ENCODE data around the gene CD209.
A peak's percentile ranks its signal among the peaks of the same experiment; 100 is the strongest.
"Not testable (repeated sequence)": the region's sequence is repeated elsewhere in the genome, so short reads cannot be mapped to it uniquely, and the experiment has no call there.

The CD209 gene

GRCh38 chr19:7746903-7747884 lies at the start of gene CD209:
Gene CD209, minus strand, starts transcription at chr19:7747534. Its CDS starts 23 bp downstream, at chr19:7747511.
- peaks cover 27% of the 10 kb centered on the region for H3K4me1 Mint-ChIP-seq (ENCODE audit: low read depth)
- H3K27me3 Mint-ChIP-seq = no peaks in the 10 kb centered on the region
- peaks cover 3% of the 10 kb centered on the region for H3K9me3 Mint-ChIP-seq (ENCODE audit: low read depth)
- peak within 1 kb of the TSS; percentile 34 for H3K27ac Mint-ChIP-seq
- H3K36me3 Mint-ChIP-seq = peaks cover 3% of the 10 kb centered on the region
- H3K4me3 Mint-ChIP-seq = no peak within 1 kb of the TSS

- H3K9me3 Mint-ChIP-seq (ENCODE audit: low read depth) = no peaks in the 10 kb centered on the region
- no peak overlapping the region for H3K4me3 Mint-ChIP-seq
- no peaks in the 10 kb centered on the region for H3K36me3 Mint-ChIP-seq
- H3K27me3 Mint-ChIP-seq = peaks cover 3% of the 10 kb centered on the region
- no peak overlapping the region for H3K27ac Mint-ChIP-seq
- H3K4me1 Mint-ChIP-seq (ENCODE audit: low read depth) = peaks cover 8% of the 10 kb centered on the region
Measured at GRCh38 chr19:7795555-7796161, 48.3 kb upstream of the CD209 start.

- Mint-ChIP-seq H3K27ac (no peak overlapping the region), H3K4me3 (no peak overlapping the region), H3K4me1 (ENCODE audit: low read depth) (peaks cover 2% of the 10 kb centered on the region), H3K36me3 (no peaks in the 10 kb centered on the region), H3K27me3 (peaks cover 3% of the 10 kb centered on the region), H3K9me3 (ENCODE audit: low read depth) (no peaks in the 10 kb centered on the region)
Measured at GRCh38 chr19:7793493-7793892, 46.2 kb upstream of the CD209 start.

GRCh38 chr19:7792701-7793100 lies 45.4 kb upstream of the CD209 start:
- H3K4me1 Mint-ChIP-seq (ENCODE audit: low read depth); H3K4me3 Mint-ChIP-seq; H3K9me3 Mint-ChIP-seq (ENCODE audit: low read depth); H3K36me3 Mint-ChIP-seq; H3K27me3 Mint-ChIP-seq; H3K27ac Mint-ChIP-seq: not testable (repeated sequence)

- Mint-ChIP-seq H3K9me3 (ENCODE audit: low read depth) (no peaks in the 10 kb centered on the region), H3K4me1 (ENCODE audit: low read depth) (peaks cover 4% of the 10 kb centered on the region), H3K4me3 (no peak overlapping the region), H3K27me3 (peaks cover 6% of the 10 kb centered on the region), H3K36me3 (no peaks in the 10 kb centered on the region), H3K27ac (no peak overlapping the region)
Measured at GRCh38 chr19:7792281-7792680, 44.9 kb upstream of the CD209 start.

- Mint-ChIP-seq H3K27me3 (peaks cover 8% of the 10 kb centered on the region), H3K36me3 (no peaks in the 10 kb centered on the region), H3K4me1 (ENCODE audit: low read depth) (peaks cover 6% of the 10 kb centered on the region), H3K27ac (no peak overlapping the region), H3K9me3 (ENCODE audit: low read depth) (no peaks in the 10 kb centered on the region), H3K4me3 (no peak overlapping the region)
Measured at GRCh38 chr19:7790416-7790815, 43.1 kb upstream of the CD209 start.

GRCh38 chr19:7789447-7789846 lies 42.1 kb upstream of the CD209 start:
- Mint-ChIP-seq H3K4me3 (peak overlapping the region; percentile 78), H3K9me3 (ENCODE audit: low read depth) (no peaks in the 10 kb centered on the region), H3K27ac (no peak overlapping the region), H3K4me1 (ENCODE audit: low read depth) (peaks cover 6% of the 10 kb centered on the region), H3K27me3 (peaks cover 8% of the 10 kb centered on the region), H3K36me3 (no peaks in the 10 kb centered on the region)

GRCh38 chr19:7788933-7789323 lies 41.6 kb upstream of the CD209 start:
- H3K4me1 Mint-ChIP-seq (ENCODE audit: low read depth) = peaks cover 6% of the 10 kb centered on the region
- no peaks in the 10 kb centered on the region for H3K36me3 Mint-ChIP-seq
- H3K27ac Mint-ChIP-seq = no peak overlapping the region
- no peaks in the 10 kb centered on the region for H3K9me3 Mint-ChIP-seq (ENCODE audit: low read depth)
- peaks cover 10% of the 10 kb centered on the region for H3K27me3 Mint-ChIP-seq
- peak overlapping the region; percentile 78 for H3K4me3 Mint-ChIP-seq

- H3K9me3 Mint-ChIP-seq (ENCODE audit: low read depth) = no peaks in the 10 kb centered on the region
- peaks cover 16% of the 10 kb centered on the region for H3K27me3 Mint-ChIP-seq
- H3K36me3 Mint-ChIP-seq = no peaks in the 10 kb centered on the region
- no peak overlapping the region for H3K4me3 Mint-ChIP-seq
- no peak overlapping the region for H3K27ac Mint-ChIP-seq
- H3K4me1 Mint-ChIP-seq (ENCODE audit: low read depth) = peaks cover 6% of the 10 kb centered on the region
Measured at GRCh38 chr19:7788178-7788932, 41.0 kb upstream of the CD209 start.

GRCh38 chr19:7787602-7788177 lies 40.4 kb upstream of the CD209 start:
- no peak overlapping the region for H3K27ac Mint-ChIP-seq
- no peaks in the 10 kb centered on the region for H3K9me3 Mint-ChIP-seq (ENCODE audit: low read depth)
- H3K36me3 Mint-ChIP-seq = no peaks in the 10 kb centered on the region
- H3K4me3 Mint-ChIP-seq = peak overlapping the region; percentile 27
- peaks cover 16% of the 10 kb centered on the region for H3K27me3 Mint-ChIP-seq
- peaks cover 6% of the 10 kb centered on the region for H3K4me1 Mint-ChIP-seq (ENCODE audit: low read depth)

GRCh38 chr19:7787141-7787540 lies 39.8 kb upstream of the CD209 start:
- Mint-ChIP-seq H3K9me3 (ENCODE audit: low read depth) (no peaks in the 10 kb centered on the region), H3K27me3 (peaks cover 16% of the 10 kb centered on the region), H3K4me3 (peak overlapping the region; percentile 27), H3K36me3 (no peaks in the 10 kb centered on the region), H3K4me1 (ENCODE audit: low read depth) (peaks cover 6% of the 10 kb centered on the region), H3K27ac (no peak overlapping the region)

- Mint-ChIP-seq H3K9me3 (ENCODE audit: low read depth) (no peaks in the 10 kb centered on the region), H3K4me3 (no peak overlapping the region), H3K36me3 (no peaks in the 10 kb centered on the region), H3K27me3 (peaks cover 14% of the 10 kb centered on the region), H3K4me1 (ENCODE audit: low read depth) (peaks cover 6% of the 10 kb centered on the region), H3K27ac (no peak overlapping the region)
Measured at GRCh38 chr19:7784856-7785255, 37.5 kb upstream of the CD209 start.

- H3K27me3 Mint-ChIP-seq = peaks cover 13% of the 10 kb centered on the region
- H3K9me3 Mint-ChIP-seq (ENCODE audit: low read depth) = no peaks in the 10 kb centered on the region
- H3K4me3 Mint-ChIP-seq = no peak overlapping the region
- H3K27ac Mint-ChIP-seq = no peak overlapping the region
- no peaks in the 10 kb centered on the region for H3K36me3 Mint-ChIP-seq
- H3K4me1 Mint-ChIP-seq (ENCODE audit: low read depth) = peaks cover 4% of the 10 kb centered on the region
Measured at GRCh38 chr19:7783991-7784423, 36.7 kb upstream of the CD209 start.

- no peaks in the 10 kb centered on the region for H3K9me3 Mint-ChIP-seq (ENCODE audit: low read depth)
- no peaks in the 10 kb centered on the region for H3K4me1 Mint-ChIP-seq (ENCODE audit: low read depth)
- no peak overlapping the region for H3K4me3 Mint-ChIP-seq
- H3K27ac Mint-ChIP-seq = no peak overlapping the region
- peaks cover 8% of the 10 kb centered on the region for H3K27me3 Mint-ChIP-seq
- H3K36me3 Mint-ChIP-seq = no peaks in the 10 kb centered on the region
Measured at GRCh38 chr19:7781157-7781556, 33.8 kb upstream of the CD209 start.
